Measurements from ENCODE around the gene ZNF8. TPM values are rescaled to one million over a fixed set of nuclear protein-coding genes. Genes with fewer than 3 reads are reported as not detected.

The ZNF8 gene
- total and polyA plus RNA-seq, 10 donors, result 0.91 to 10.7 (median 7.4) TPM

DNA sequence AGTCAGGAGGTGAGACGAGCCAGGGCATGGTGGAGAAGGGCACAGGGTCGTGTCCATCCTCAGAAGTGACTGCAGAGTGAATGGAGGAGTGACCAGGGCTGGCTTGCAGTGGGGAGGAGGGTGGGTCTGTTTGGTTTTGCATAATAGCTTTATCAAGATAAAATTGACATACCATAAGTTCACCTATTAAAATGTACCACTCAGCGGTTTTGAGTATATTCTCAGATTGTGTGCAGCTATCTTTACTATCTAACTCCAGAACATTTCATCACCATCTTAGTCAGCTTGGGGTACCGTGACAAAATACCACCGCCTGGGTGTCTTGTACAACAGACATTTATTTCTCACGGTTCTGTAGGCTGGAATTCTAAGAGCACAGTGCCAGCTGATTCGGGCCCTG is 13.2 kb downstream of the ZNF8 start:
- H3K9me3 ChIP-seq, result peaks cover 2 to 84% (median 64%) of the 10 kb centered on the region in 8 donors
- TF ChIP-seq POLR2A (IDR thresholded peaks at IDR 0.05), result no peak
- TF ChIP-seq POLR2AphosphoS5 (IDR thresholded peaks at IDR 0.05), result no peak
- TF ChIP-seq, protein P1, sequence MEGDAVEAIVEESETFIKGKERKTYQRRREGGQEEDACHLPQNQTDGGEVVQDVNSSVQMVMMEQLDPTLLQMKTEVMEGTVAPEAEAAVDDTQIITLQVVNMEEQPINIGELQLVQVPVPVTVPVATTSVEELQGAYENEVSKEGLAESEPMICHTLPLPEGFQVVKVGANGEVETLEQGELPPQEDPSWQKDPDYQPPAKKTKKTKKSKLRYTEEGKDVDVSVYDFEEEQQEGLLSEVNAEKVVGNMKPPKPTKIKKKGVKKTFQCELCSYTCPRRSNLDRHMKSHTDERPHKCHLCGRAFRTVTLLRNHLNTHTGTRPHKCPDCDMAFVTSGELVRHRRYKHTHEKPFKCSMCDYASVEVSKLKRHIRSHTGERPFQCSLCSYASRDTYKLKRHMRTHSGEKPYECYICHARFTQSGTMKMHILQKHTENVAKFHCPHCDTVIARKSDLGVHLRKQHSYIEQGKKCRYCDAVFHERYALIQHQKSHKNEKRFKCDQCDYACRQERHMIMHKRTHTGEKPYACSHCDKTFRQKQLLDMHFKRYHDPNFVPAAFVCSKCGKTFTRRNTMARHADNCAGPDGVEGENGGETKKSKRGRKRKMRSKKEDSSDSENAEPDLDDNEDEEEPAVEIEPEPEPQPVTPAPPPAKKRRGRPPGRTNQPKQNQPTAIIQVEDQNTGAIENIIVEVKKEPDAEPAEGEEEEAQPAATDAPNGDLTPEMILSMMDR (IDR thresholded peaks at IDR 0.05 in 8 of 11, conservative IDR thresholded peaks at IDR 0.05 in 3 of 11), result no peak
- peaks cover 0 to 4% (median 0%) of the 10 kb centered on the region in 6 donors for H3K4me1 ChIP-seq
- intact Hi-C loops (cut with DNase I; ENCODE audit: low total_unique reads), result no loop called here
- H3K36me3 ChIP-seq, result peaks cover 16 to 100% (median 79%) of the 10 kb centered on the region in 6 donors
- H3K4me3 ChIP-seq, result no peak overlapping the region
- WGBS, 5 donors, result 93 to 97% (median 95%) methylated on average over 7 of the region's 7 CpGs
- H3K27ac ChIP-seq, result no peak overlapping the region
- no peaks in the 10 kb centered on the region for H3K27me3 ChIP-seq (replicated peaks in 1 of 7)
- DNase-seq, result no peak

DNA sequence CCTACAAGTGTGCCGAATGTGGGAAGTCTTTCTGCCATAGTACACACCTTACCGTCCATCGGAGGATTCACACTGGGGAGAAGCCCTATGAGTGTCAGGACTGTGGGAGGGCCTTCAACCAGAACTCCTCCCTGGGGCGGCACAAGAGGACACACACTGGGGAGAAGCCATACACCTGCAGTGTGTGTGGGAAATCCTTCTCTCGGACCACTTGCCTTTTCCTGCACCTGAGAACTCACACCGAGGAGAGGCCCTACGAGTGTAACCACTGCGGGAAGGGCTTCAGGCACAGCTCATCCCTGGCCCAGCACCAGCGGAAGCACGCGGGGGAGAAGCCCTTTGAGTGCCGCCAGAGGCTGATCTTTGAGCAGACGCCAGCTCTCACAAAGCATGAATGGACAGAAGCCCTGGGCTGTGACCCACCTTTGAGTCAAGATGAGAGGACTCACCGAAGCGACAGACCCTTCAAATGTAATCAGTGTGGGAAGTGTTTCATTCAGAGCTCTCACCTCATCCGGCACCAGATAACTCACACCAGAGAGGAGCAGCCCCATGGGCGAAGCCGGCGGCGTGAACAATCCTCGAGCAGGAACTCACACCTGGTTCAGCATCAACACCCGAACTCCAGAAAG is 16.1 kb downstream of the ZNF8 start:
- 95 to 99% (median 98%) methylated on average over 13 to 22 of the region's 22 CpGs for WGBS, 5 donors
- DNase-seq, result no peak
- Histone ChIP-seq H3K4me3 (peak overlapping the region in 1 of 8 donors; percentile 6), H3K9me3 (peaks cover 2 to 93% (median 68%) of the 10 kb centered on the region in 8 donors), H3K4me1 (peaks cover 0 to 4% (median 0%) of the 10 kb centered on the region in 6 donors), H3K36me3 (peaks cover 16 to 100% (median 56%) of the 10 kb centered on the region in 6 donors), H3K27me3 (replicated peaks in 1 of 7) (no peaks in the 10 kb centered on the region), H3K27ac (no peak overlapping the region)
- intact Hi-C loops (cut with DNase I; ENCODE audit: low total_unique reads), result no loop called here
- TF ChIP-seq, protein P1 (IDR thresholded peaks at IDR 0.05 in 8 of 11, conservative IDR thresholded peaks at IDR 0.05 in 3 of 11), result no peak
- TF ChIP-seq POLR2AphosphoS5 (IDR thresholded peaks at IDR 0.05), result peak in 1 of 3 donors; percentile 20

DNA sequence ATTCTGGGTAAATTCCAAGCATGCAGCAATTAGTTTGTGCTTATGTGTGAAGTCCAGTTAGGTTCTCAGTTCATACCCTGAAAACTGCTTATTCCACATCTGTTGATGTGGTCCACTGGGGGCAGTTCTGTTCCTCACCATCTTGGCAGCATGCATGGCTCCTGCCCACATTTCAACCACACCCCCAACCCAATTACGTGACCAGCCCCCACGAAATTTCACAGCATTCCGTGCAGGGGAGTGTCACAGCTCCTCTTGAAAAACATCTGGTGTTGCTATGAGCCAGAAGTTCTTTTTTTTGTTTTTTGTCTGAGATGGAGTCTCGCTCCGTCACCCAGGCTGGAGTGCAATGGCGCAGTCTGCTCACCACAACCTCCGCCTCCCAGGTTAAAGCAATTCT is 17.3 kb downstream of the ZNF8 start:
- 83 to 93% (median 87%) methylated on average over 7 of the region's 7 CpGs for WGBS, 5 donors
- H3K9me3 ChIP-seq, result peaks cover 2 to 97% (median 58%) of the 10 kb centered on the region in 8 donors

DNA sequence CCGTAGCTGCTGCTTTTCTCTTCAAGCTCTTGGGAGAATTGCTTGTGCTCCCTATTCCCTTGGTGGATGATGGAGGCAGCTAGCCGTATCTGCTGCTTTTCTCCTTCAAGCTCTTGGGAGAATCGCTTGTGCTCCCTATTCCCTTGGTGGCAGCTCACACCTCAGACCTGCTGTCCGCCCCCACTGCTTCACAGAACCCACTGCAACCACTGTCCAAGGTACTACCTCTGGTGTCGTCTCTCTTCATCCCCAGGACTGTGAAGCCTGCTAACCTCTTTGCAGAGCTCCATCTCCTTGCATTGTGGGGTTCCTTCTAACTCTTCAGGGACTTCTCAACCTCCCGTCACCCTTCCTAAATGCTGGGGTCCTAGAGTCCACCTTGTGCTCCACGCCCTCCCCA is 21.9 kb downstream of the ZNF8 start:
- Histone ChIP-seq H3K4me1 (peaks cover 0 to 10% (median 7%) of the 10 kb centered on the region in 6 donors), H3K36me3 (peaks cover 0 to 64% (median 19%) of the 10 kb centered on the region in 6 donors), H3K27me3 (replicated peaks in 1 of 7) (no peaks in the 10 kb centered on the region), H3K27ac (no peak overlapping the region), H3K9me3 (peaks cover 0 to 65% (median 20%) of the 10 kb centered on the region in 8 donors), H3K4me3 (no peak overlapping the region)
- intact Hi-C loops (cut with DNase I; ENCODE audit: low total_unique reads), result no loop called here
- WGBS, 5 donors, result 93 to 99% (median 98%) methylated on average over 7 of the region's 7 CpGs
- TF ChIP-seq, protein P1 (IDR thresholded peaks at IDR 0.05 in 8 of 11, conservative IDR thresholded peaks at IDR 0.05 in 3 of 11), result no peak
- TF ChIP-seq POLR2A (IDR thresholded peaks at IDR 0.05) (no peak), POLR2AphosphoS5 (IDR thresholded peaks at IDR 0.05) (no peak)
- DNase-seq, result no peak

More for the DNA sequence above, 17.3 kb downstream of the ZNF8 start:
- no peak for DNase-seq
- Histone ChIP-seq H3K27ac (no peak overlapping the region), H3K27me3 (replicated peaks in 1 of 7) (no peaks in the 10 kb centered on the region), H3K36me3 (peaks cover 10 to 100% (median 52%) of the 10 kb centered on the region in 6 donors), H3K4me3 (no peak overlapping the region), H3K4me1 (peaks cover 0 to 4% (median 0%) of the 10 kb centered on the region in 6 donors)
- TF ChIP-seq, protein P1 (IDR thresholded peaks at IDR 0.05 in 8 of 11, conservative IDR thresholded peaks at IDR 0.05 in 3 of 11), result no peak
- no peak for TF ChIP-seq POLR2A (IDR thresholded peaks at IDR 0.05)
- no peak for TF ChIP-seq POLR2AphosphoS5 (IDR thresholded peaks at IDR 0.05)
- intact Hi-C loops (cut with DNase I; ENCODE audit: low total_unique reads), result no loop called here
